Cardiac muscle cell (in vitro differentiated cells and primary cell): ENCODE measurements around the gene CDC23. TPM values are rescaled to one million over a fixed set of nuclear protein-coding genes. Genes with fewer than 3 reads are reported as not detected.
"Not testable (repeated sequence)": the region's sequence is repeated elsewhere in the genome, so short reads cannot be mapped to it uniquely, and the experiment has no call there.

Experiments used
- DNase-seq, 2 donors: peaks; one replicate each; pipeline versions ENCODE4 v3.0.0 to v3.0.0-alpha.2; 2010 to 2017; ENCODE audit warnings: low read depth in 1 of 2, low spot score in 1 of 2
- H3K27ac ChIP-seq: fragments of 200-600 bp; sonication (generic); 2 replicates; pipeline ENCODE4 v1.5.1; 2016
- H3K27me3 ChIP-seq: fragments of 200-600 bp; sonication (generic); 2 replicates; pipeline ENCODE4 v1.6.0; 2016; ENCODE audit warnings: control low read depth
- H3K36me3 ChIP-seq: fragments of 200-600 bp; sonication (generic); 2 replicates; pipeline ENCODE4 v1.5.1; 2016; ENCODE audit warnings: control low read depth
- H3K4me1 ChIP-seq: fragments of 200-600 bp; sonication (generic); 2 replicates; pipeline ENCODE4 v1.8.1; 2017; ENCODE audit warnings: low read depth, mild to moderate bottlenecking, mixed run types
- H3K4me3 ChIP-seq: fragments of 200-600 bp; sonication (generic); 2 replicates; pipeline ENCODE4 v1.5.1; 2016; ENCODE audit warnings: mild to moderate bottlenecking
- H3K9me3 ChIP-seq: fragments of 200-600 bp; sonication (generic); 2 replicates; pipeline ENCODE4 v1.5.1; 2017; ENCODE audit warnings: low read depth, mild to moderate bottlenecking, control low read depth
- CTCF ChIP-seq: IDR thresholded peaks from 2 replicates; pipeline ENCODE4 v1.5.1; 2012; ENCODE audit warnings: low read depth, mild to moderate bottlenecking, low read length
- polyA plus RNA-seq: library from polyadenylated mRNA; unstranded; fragments of >200 nt; fragmentation: Nextera tagmentation; extraction: Ambion mirVana; gene quantifications from 2 replicates; pipeline ENCODE4 v1.2.1, GENCODE V29; 2016
- total RNA-seq: library from RNA; depleted of rRNA; stranded (reverse); fragments of >200 nt; gene quantifications from 2 replicates; pipeline ENCODE4 v1.2.3, GENCODE V29; 2016

Gene CDC23
- total and polyA plus RNA-seq, 2 experiments from 2014 or later: 26.0 to 60.1 TPM

- Histone ChIP-seq H3K27me3 (no peaks in the 10 kb centered on the region), H3K27ac (no peak overlapping the region), H3K36me3 (peaks cover 83% of the 10 kb centered on the region), H3K9me3 (no peaks in the 10 kb centered on the region), H3K4me1 (no peaks in the 10 kb centered on the region), H3K4me3 (no peak overlapping the region)
- TF ChIP-seq CTCF: no peak
- no peak for DNase-seq
Measured at GRCh38 chr5:138170299-138170698, 42.8 kb downstream of the CDC23 start.

GRCh38 chr5:138169124-138169523 is 44.0 kb downstream of the CDC23 start:
- Histone ChIP-seq H3K4me1 (no peaks in the 10 kb centered on the region), H3K27me3 (no peaks in the 10 kb centered on the region), H3K9me3 (no peaks in the 10 kb centered on the region), H3K27ac (no peak overlapping the region), H3K4me3 (no peak overlapping the region), H3K36me3 (peaks cover 86% of the 10 kb centered on the region)
- DNase-seq: no peak
- TF ChIP-seq CTCF: no peak

- Histone ChIP-seq H3K4me3 (no peak overlapping the region), H3K27ac (no peak overlapping the region), H3K9me3 (no peaks in the 10 kb centered on the region), H3K36me3 (peaks cover 87% of the 10 kb centered on the region), H3K4me1 (no peaks in the 10 kb centered on the region), H3K27me3 (no peaks in the 10 kb centered on the region)
- no peak for DNase-seq
- no peak for TF ChIP-seq CTCF
Measured at GRCh38 chr5:138163721-138164120, 49.4 kb downstream of the CDC23 start.

GRCh38 chr5:138160706-138161105 is 52.4 kb downstream of the CDC23 start:
- Histone ChIP-seq H3K27ac (no peak overlapping the region), H3K9me3 (no peaks in the 10 kb centered on the region), H3K4me1 (no peaks in the 10 kb centered on the region), H3K4me3 (no peak overlapping the region), H3K36me3 (peaks cover 83% of the 10 kb centered on the region), H3K27me3 (no peaks in the 10 kb centered on the region)
- DNase-seq: no peak
- TF ChIP-seq CTCF: no peak

GRCh38 chr5:138159666-138160065 is 53.5 kb downstream of the CDC23 start:
- Histone ChIP-seq H3K9me3 (no peaks in the 10 kb centered on the region), H3K27me3 (no peaks in the 10 kb centered on the region), H3K4me3 (no peak overlapping the region), H3K4me1 (no peaks in the 10 kb centered on the region), H3K27ac (no peak overlapping the region), H3K36me3 (peaks cover 76% of the 10 kb centered on the region)
- TF ChIP-seq CTCF: no peak
- DNase-seq: no peak

GRCh38 chr5:138157626-138158025 is 55.5 kb downstream of the CDC23 start:
- Histone ChIP-seq H3K9me3 (no peaks in the 10 kb centered on the region), H3K4me3 (no peak overlapping the region), H3K27ac (no peak overlapping the region), H3K36me3 (peaks cover 58% of the 10 kb centered on the region), H3K27me3 (peaks cover 2% of the 10 kb centered on the region), H3K4me1 (no peaks in the 10 kb centered on the region)
- no peak for TF ChIP-seq CTCF
- DNase-seq: peak in 1 of 2 donors; percentile 44

- not testable (repeated sequence) for H3K4me1 ChIP-seq, H3K27me3 ChIP-seq, H3K9me3 ChIP-seq, DNase-seq, H3K4me3 ChIP-seq, H3K27ac ChIP-seq
- H3K36me3 ChIP-seq: peaks cover 43% of the 10 kb centered on the region
Measured at GRCh38 chr5:138155977-138156376, 57.1 kb downstream of the CDC23 start.
